Neural crest cell (in vitro differentiated cells): ENCODE data around the gene WDR70. TPM values are rescaled to one million over a fixed set of nuclear protein-coding genes. Genes with fewer than 3 reads are reported as not detected.

Experiments
- DNase-seq: peaks from one replicate; pipeline ENCODE4 v3.0.0; 2021; ENCODE audit warnings: low read depth, mixed read lengths, low spot score
- H3K27ac Mint-ChIP-seq: one replicate; pipeline ENCODE4 v1.8.0; 2021; ENCODE audit warnings: mild to moderate bottlenecking, mixed read lengths; ENCODE audit not compliant: unreplicated experiment
- H3K27me3 Mint-ChIP-seq: 2 replicates; pipeline ENCODE4 v1.8.0; 2021; ENCODE audit warnings: low read depth, mild to moderate bottlenecking, mixed read lengths
- H3K36me3 Mint-ChIP-seq: 2 replicates; pipeline ENCODE4 v1.8.0; 2021; ENCODE audit warnings: low read depth, mild to moderate bottlenecking, mixed read lengths
- H3K4me1 Mint-ChIP-seq: 2 replicates; pipeline ENCODE4 v1.8.0; 2021; ENCODE audit warnings: mixed read lengths
- H3K4me3 Mint-ChIP-seq: one replicate; pipeline ENCODE4 v1.8.0; 2021; ENCODE audit warnings: mild to moderate bottlenecking, mixed read lengths
- H3K9me3 Mint-ChIP-seq: 2 replicates; pipeline ENCODE4 v1.8.0; 2021; ENCODE audit warnings: mixed read lengths
- total RNA-seq: library from RNA; stranded (reverse); gene quantifications from 2 replicates; pipeline ENCODE4 v1.2.1, GENCODE V29; 2021
- TF ChIP-seq, protein P1 (sequence below): fragments of 200-600 bp; sonication (generic); conservative IDR thresholded peaks from 2 replicates; pipeline ENCODE4 v1.5.0; 2021; ENCODE audit warnings: antibody characterized with exemption, mild to moderate bottlenecking

The WDR70 gene
- total RNA-seq, 1 donor from 2014 or later = 46.5 TPM

DNA sequence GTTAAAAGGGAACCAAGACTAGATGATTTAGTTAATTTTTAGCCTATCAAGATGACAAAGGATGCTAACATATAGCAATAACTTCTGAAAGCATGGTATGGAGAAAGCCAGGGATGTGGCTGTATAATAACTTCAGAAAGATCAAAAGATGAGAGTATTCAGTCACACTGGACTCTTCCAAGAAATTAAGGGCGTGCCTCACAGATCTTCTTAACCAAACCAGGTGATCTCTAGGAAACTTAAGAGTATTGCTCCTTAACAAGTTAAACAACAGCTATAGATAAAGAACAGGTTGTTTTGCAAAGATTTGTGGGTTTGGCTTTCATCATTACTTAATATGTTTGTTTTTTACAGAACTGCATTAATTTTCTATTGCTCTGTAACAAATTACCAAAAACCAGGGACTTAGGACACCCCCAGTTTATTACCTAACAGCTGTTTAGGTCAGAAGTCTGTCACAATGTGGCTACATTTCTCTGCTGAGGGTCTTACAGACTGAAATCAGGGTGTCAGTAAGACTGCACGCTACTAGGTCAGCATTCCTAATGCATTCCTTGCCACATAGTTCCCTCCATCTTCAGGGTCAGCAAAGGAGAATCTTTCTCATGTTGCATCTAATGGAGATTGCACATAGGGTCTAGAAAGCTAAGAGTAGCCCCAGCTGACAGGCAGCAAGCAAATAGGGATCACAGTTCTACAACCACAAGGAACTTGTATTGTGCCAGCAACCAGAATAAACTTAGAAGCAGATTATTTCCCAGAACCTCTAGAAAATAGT, 113.8 kb downstream of the WDR70 start:
- DNase-seq = no peak
- Mint-ChIP-seq H3K4me3 (no peak overlapping the region), H3K27me3 (no peaks in the 10 kb centered on the region), H3K4me1 (peaks cover 4% of the 10 kb centered on the region), H3K36me3 (peaks cover 13% of the 10 kb centered on the region), H3K27ac (no peak overlapping the region), H3K9me3 (peaks cover 2% of the 10 kb centered on the region)
- TF ChIP-seq, protein P1, sequence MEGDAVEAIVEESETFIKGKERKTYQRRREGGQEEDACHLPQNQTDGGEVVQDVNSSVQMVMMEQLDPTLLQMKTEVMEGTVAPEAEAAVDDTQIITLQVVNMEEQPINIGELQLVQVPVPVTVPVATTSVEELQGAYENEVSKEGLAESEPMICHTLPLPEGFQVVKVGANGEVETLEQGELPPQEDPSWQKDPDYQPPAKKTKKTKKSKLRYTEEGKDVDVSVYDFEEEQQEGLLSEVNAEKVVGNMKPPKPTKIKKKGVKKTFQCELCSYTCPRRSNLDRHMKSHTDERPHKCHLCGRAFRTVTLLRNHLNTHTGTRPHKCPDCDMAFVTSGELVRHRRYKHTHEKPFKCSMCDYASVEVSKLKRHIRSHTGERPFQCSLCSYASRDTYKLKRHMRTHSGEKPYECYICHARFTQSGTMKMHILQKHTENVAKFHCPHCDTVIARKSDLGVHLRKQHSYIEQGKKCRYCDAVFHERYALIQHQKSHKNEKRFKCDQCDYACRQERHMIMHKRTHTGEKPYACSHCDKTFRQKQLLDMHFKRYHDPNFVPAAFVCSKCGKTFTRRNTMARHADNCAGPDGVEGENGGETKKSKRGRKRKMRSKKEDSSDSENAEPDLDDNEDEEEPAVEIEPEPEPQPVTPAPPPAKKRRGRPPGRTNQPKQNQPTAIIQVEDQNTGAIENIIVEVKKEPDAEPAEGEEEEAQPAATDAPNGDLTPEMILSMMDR = no peak

DNA sequence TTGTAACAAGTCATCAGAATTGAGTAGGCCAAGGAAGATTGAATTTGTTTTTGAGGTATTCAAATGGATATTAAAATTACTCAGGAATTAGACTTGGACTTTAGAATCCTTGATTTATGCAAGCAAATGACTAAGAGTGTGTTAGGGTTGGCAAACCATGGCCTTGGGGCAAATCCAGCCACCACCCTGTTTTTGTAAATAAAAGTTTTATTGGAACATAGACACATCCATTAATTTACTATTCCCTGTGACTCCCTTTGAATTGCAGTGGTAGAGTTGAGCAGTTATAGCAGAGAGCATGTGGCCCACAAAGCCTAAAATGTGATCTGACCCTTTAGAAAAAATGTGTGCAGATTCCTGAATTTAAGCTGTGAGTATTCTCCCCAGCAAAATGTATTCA, 115.6 kb downstream of the WDR70 start:
- H3K4me3 Mint-ChIP-seq = no peak overlapping the region
- DNase-seq = no peak
- H3K27me3 Mint-ChIP-seq = no peaks in the 10 kb centered on the region
- no peak overlapping the region for H3K27ac Mint-ChIP-seq
- TF ChIP-seq, protein P1 = no peak
- no peaks in the 10 kb centered on the region for H3K9me3 Mint-ChIP-seq
- H3K36me3 Mint-ChIP-seq = peaks cover 11% of the 10 kb centered on the region
- H3K4me1 Mint-ChIP-seq = peaks cover 4% of the 10 kb centered on the region

DNA sequence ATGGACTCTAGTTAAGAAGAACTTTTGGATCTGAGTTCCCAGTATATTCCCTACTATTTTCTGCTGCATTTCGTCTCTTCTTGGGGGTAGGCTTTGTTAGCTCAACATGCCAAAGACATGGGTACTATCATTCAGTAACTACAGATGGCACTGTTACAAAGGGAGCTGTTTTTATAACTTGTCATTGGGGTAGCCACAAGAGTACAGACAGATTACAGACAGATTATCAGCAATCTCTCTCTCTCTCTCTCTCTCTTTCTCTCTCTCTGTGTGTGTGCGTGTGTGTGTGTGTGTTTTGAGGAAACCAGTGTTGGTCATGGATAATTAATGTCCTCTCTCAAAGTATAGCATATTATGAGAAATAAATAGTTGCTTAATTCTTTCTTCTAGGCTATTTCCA, 116.1 kb downstream of the WDR70 start:
- TF ChIP-seq, protein P1 = no peak
- peaks cover 4% of the 10 kb centered on the region for H3K4me1 Mint-ChIP-seq
- H3K4me3 Mint-ChIP-seq = no peak overlapping the region
- peaks cover 14% of the 10 kb centered on the region for H3K36me3 Mint-ChIP-seq
- no peaks in the 10 kb centered on the region for H3K9me3 Mint-ChIP-seq
- H3K27me3 Mint-ChIP-seq = no peaks in the 10 kb centered on the region
- DNase-seq = no peak
- no peak overlapping the region for H3K27ac Mint-ChIP-seq

DNA sequence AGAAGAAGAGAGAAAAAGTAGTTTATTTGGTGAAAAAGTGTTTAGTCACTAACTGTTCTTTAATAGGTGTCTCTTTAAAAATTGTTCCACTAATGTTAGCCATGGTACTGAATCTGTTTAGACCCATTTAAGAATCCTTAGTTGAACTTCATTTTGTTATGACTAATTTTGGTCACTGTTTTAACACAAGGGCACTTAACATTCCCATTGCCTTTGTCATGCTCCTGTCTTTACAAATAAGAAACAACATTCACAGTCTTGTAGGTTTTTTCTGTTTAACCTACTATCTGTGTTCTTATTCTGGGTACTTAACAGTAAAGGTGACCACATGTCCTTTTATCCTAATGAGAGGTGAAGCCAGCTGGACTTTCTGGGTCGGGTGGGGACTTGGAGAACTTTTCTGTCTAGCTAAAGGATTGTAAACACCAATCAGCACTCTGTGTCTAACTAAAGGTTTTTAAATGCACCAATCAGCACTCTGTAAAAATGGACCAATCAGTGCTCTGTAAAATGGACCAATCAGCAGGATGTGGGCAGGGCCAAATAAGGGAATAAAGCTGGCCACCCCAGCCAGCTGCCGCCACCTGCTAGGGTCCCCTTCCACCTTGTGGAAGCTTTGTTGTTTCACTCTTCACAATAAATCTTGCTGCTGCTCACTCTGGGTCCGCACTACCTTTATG, 116.7 kb downstream of the WDR70 start:
- H3K27me3 Mint-ChIP-seq = no peaks in the 10 kb centered on the region
- no peaks in the 10 kb centered on the region for H3K9me3 Mint-ChIP-seq
- H3K36me3 Mint-ChIP-seq = peaks cover 16% of the 10 kb centered on the region
- no peak overlapping the region for H3K27ac Mint-ChIP-seq
- no peak for DNase-seq
- H3K4me3 Mint-ChIP-seq = no peak overlapping the region
- TF ChIP-seq, protein P1 = no peak
- H3K4me1 Mint-ChIP-seq = peaks cover 4% of the 10 kb centered on the region

DNA sequence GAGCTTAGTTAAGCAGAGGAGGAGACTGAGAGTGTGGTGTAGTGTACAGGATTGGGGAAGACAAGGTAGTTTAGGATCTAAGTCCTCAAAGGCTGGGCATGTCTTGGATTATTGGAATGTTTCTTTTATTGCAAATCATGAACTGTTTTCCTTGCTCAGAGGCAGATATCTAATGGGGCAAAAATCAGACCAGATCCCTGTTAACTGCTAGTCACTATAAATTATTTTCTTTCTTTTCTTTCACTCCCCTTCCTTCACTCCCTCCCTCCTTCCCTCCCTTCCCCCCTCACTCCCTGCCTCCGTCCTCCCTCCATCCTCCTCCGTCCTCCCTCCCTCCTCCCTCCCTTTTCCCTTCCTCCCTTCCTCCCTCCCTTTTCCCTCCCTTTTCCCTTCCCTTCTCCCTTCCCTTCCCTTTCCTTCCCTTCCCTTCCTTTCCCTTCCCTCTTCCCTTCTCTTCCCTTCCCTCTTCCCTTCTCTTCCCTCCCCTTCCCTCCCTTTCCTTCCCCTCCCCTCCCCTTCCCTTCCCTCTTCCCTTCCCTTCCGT, 117.9 kb downstream of the WDR70 start:
- peaks cover 22% of the 10 kb centered on the region for H3K36me3 Mint-ChIP-seq
- H3K27ac Mint-ChIP-seq = no peak overlapping the region
- TF ChIP-seq, protein P1 = no peak
- no peaks in the 10 kb centered on the region for H3K27me3 Mint-ChIP-seq
- H3K9me3 Mint-ChIP-seq = peaks cover 5% of the 10 kb centered on the region
- no peak for DNase-seq
- no peak overlapping the region for H3K4me3 Mint-ChIP-seq
- H3K4me1 Mint-ChIP-seq = peaks cover 4% of the 10 kb centered on the region
